ENCODE data around the gene IRF5.

- TF ChIP-seq, protein P1, sequence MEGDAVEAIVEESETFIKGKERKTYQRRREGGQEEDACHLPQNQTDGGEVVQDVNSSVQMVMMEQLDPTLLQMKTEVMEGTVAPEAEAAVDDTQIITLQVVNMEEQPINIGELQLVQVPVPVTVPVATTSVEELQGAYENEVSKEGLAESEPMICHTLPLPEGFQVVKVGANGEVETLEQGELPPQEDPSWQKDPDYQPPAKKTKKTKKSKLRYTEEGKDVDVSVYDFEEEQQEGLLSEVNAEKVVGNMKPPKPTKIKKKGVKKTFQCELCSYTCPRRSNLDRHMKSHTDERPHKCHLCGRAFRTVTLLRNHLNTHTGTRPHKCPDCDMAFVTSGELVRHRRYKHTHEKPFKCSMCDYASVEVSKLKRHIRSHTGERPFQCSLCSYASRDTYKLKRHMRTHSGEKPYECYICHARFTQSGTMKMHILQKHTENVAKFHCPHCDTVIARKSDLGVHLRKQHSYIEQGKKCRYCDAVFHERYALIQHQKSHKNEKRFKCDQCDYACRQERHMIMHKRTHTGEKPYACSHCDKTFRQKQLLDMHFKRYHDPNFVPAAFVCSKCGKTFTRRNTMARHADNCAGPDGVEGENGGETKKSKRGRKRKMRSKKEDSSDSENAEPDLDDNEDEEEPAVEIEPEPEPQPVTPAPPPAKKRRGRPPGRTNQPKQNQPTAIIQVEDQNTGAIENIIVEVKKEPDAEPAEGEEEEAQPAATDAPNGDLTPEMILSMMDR (IDR thresholded peaks at IDR 0.05), result no peak
- TF ChIP-seq POLR2A (IDR thresholded peaks at IDR 0.05), result no peak
Observed at GRCh38 chr7:128888756-128889095, 49.0 kb upstream of the IRF5 start.
